Skin epidermis (tissue), 12 donors: Measurements from ENCODE around the gene CDH12.
"Not testable (repeated sequence)": the region's sequence is repeated elsewhere in the genome, so short reads cannot be mapped to it uniquely, and the experiment has no call there.

Experiments
- H3K27ac ChIP-seq, 21 experiments: fragments of 200-600 bp; sonication (generic) in 11 of 21; one replicate each; pipeline ENCODE4 v1.5.0; 2020; ENCODE audit warnings: mild to moderate bottlenecking in 3 of 21, inconsistent platforms in 2 of 21, moderate library complexity in 2 of 21
- H3K4me3 ChIP-seq, 7 experiments: fragments of 200-600 bp; sonication (generic) in 2 of 7; one replicate each; pipeline ENCODE4 v1.5.0; 2020; ENCODE audit warnings: inconsistent platforms in 2 of 7, mild to moderate bottlenecking in 2 of 7, moderate library complexity in 1 of 7

Gene CDH12

DNA sequence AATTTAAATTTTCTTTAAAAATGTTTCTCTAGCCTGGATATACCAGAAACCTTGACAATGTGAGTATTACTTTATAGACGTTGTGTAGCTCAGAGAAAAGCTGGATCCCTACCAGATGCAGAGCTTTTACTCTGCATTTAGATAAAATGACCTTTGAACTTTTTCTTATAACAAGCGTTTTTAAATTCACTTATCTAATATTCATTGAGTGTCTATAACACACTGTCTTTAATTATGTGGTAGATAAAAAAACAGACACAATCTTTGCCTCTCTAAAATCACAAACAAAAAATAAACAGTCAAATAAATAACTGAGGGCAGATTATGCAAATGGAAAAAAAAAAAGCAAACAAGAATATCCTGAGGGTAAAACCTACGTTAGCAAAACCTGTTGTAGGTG is 773.6 kb downstream of the CDH12 start:
- H3K4me3 ChIP-seq = no peak overlapping the region
- no peak overlapping the region for H3K27ac ChIP-seq

DNA sequence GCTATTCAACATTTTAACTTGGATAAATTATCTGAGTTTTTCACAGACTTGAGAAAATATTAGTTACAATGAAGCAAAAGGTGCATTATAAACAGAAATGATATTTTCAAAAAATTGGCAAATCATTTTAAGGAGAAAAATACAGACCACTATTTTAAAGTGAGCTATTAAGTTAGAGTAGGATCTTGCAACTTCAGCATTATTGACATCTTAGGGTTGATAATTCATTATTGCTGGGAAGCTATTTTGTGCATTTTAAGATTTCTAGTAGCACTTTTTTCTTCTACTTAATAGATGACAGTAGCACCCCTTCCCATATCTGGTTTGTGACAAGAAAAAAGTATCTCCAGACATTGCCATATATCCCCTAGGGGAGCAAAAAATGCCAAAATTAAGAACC is 774.1 kb downstream of the CDH12 start:
- Histone ChIP-seq H3K27ac (no peak overlapping the region), H3K4me3 (no peak overlapping the region)

DNA sequence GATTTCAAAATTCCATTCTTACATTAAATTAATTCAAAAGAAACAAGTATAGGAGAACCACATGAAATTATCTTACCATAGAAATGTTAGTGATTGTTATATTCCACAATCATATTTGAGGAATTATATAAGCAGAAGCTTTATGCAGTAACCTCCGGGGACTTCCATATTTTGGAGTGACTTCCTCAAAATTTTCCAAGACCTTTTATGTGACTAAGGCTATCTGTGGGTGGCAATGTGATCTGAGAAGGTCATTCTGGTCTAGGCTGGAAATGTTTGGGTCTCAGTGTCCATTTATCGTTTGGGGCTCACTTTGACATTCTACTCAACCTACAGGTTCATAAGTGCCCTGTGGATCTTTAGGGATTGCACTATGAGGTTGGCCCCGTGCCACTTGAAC is 776.6 kb downstream of the CDH12 start:
- Histone ChIP-seq H3K27ac (no peak overlapping the region), H3K4me3 (no peak overlapping the region)

DNA sequence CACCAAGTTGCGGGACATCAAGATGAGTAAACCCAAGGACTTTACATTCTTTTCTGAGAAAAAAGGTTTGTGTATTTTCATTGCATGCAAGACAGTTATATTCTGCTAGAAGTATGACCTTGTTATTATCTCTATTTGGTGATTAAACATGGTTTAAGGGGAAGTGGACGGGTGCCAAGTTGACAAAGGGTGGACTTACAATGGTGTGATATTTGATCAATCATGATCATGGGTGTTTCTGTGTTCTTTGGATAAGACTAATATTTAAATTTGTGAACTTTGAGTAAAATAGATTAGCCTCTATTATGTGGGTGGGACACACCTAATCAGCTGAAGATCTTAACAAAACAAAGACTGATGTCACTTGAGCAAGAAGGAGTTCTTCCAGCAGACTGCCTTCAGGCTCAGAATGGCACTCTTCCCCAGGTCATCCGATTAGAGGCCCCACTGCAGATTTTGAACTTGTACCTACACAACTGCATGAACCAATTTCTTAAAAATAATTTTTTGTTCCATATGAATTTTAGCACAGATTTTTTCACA is 782.9 kb downstream of the CDH12 start:
- H3K4me3 ChIP-seq = no peak overlapping the region
- H3K27ac ChIP-seq = no peak overlapping the region

DNA sequence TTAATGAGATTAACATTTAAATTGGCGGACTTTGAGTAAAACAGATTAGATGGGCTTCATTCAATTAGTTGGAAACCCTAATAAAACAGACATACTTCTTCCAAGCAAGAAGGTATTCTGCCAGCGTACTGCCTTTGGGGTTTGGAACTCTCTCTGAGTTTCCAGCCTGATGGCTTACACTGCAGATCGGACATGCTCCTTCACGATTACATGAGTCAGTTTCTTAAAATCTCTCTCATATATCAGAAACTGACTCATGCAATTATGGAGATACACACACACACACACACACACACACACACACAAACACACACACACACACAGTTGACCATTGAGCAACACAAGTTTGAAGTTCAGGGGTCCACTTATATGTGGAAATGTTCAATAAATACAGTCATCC is 789.4 kb downstream of the CDH12 start:
- no peak overlapping the region for H3K4me3 ChIP-seq

DNA sequence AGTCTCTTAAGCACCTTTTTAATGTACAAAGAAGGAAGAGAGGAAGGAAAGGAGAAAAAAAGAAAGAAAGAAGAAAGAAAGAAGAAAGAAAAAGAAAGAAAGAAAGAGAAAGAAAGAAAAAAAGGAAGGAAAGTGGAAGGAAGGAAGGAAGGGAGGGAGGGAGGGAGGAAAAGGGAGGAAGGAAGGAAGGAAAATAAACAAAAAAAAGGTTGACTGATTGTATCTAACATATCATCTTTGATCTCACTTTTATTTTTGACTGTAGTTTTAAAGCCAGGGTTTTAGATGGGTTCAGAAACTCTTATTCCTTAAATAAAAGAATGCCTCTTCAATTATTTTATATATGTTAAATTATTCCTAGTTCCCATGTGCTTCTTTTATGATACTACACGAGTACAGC is 794.5 kb downstream of the CDH12 start:
- Histone ChIP-seq H3K27ac (no peak overlapping the region), H3K4me3 (no peak overlapping the region)

More for the DNA sequence above, 789.4 kb downstream of the CDH12 start:
- H3K27ac ChIP-seq = no peak overlapping the region

DNA sequence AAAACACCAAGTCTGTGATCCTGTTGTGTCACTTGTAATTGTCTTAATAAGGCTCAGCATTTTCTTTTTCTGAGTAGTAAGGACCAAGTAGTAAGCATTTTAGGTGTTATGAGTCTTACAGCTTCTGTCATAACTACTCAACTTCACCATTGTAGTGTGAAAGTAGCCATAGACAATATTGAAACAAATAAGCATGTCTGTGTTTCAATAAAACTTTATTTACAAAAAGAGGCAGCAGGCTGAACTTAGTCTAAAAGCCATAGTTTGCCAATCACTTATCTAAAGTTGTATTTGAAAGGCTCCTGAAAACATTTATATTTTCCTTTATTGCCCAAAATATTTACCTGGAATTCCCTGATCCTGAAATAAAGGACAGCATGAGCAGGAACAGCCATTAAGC is 796.1 kb downstream of the CDH12 start:
- no peak overlapping the region for H3K4me3 ChIP-seq
- no peak overlapping the region for H3K27ac ChIP-seq

DNA sequence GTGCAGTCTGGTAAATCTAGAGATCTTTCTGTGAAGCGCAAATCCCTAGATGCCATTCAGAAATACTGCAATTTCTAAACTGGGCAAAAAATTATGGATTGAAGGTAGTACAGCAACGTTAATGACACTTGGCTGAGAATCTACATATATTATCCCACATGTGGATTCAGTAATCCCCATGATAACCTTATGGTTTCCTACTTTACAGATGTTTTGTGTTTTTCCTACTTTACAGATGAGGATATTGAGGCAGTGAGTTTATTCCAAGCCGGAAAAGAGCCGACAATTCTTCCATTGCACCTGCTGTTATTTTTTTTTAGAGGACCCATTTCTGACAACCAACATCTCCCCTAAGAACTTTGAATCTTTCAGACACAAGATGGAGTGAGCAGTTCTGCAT is 796.5 kb downstream of the CDH12 start:
- H3K4me3 ChIP-seq = no peak overlapping the region
- no peak overlapping the region for H3K27ac ChIP-seq

DNA sequence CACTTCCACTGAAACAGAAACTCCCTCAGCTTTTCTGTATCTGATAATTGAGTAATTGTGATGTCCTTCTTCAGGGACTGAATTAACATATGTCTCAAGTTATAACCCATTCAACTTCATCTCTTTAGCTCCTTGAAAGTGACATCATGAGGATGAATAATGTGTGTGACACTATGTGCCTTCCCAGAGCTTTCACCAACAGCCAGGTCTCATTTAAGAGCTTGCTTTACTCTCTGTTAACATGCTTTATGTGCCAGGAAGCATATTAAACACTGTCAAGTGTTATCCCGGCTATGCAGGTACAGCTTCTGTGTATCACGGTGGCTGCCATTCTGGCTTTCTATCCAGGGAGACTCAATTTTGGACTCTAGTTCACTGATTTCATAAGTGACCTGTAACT is 799.9 kb downstream of the CDH12 start:
- Histone ChIP-seq H3K27ac (no peak overlapping the region), H3K4me3 (no peak overlapping the region)

DNA sequence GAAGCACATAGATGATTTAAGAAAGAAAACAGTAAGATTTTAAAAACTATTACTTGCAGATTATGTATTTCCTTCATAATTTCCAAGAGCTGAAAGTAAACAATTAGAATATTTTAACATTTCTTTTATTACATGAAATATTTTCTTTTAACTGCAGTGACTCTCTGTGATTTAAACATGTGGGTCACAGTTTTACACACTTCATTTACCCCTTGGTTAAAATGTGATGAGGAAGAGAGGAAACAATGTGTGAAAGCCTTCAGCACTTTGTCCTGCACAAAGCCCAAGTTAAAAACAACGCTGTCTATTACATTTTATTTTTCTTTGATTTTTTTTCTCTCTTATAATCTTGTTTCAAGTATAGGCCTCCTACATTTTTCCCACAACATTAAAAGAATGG is 801.3 kb downstream of the CDH12 start:
- no peak overlapping the region for H3K4me3 ChIP-seq
- H3K27ac ChIP-seq = no peak overlapping the region

DNA sequence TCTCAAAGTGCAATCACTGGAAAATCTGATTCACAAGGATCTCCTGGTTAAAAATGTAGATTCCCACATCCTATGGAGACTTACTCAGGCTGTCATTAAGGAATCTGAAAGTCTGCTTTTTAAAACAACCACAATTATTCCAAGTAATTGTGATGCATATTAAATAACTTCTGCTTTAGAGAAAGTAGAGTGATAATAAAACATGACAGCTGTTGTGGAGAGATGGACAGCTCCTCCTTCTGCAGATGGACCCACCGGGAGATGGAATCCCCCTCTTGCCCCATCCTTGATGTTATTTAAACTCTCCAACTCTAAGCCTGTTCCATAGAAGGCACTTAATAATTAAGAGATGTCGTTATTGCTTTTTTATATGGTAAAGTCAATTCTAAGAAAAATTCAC is 802.2 kb downstream of the CDH12 start:
- no peak overlapping the region for H3K4me3 ChIP-seq

DNA sequence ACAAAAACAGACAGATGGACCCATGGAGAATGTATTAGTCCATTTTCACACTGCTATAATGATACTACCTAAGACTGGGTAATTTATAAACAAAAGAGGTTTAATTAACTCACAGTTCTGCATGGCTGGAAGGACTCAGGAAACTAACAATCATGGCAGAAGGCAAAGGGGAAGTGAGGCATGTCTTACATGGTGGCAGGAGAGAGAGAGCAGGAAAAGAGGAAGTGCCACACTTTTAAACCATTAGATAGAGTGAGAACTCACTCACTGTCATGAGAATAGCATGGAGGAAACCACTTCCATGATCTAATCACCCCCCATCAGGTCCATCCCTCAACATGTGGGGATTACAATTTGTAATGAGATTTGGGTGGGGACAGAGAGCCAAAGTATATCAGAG is 808.9 kb downstream of the CDH12 start:
- Histone ChIP-seq H3K27ac (no peak overlapping the region), H3K4me3 (no peak overlapping the region)

More for the DNA sequence above, 802.2 kb downstream of the CDH12 start:
- H3K27ac ChIP-seq = no peak overlapping the region

DNA sequence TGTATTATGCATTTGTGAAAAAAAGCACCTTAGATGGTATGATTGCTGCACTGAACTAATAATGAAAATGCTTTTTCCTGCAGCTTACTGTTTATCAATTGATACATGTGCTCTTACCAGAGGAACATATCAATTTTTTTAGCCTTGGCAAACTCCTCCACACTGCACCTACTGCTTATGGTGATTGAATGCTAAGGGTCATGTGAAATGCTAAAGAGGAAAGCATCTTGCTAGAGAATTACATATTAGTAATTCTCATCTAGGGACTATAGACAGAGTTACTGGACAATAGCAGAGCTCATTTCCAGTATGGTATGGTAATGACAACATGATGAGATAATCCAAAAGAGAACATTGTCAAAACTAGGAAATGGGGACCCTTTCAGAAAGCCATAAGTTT is 817.1 kb downstream of the CDH12 start:
- no peak overlapping the region for H3K4me3 ChIP-seq
- no peak overlapping the region for H3K27ac ChIP-seq

DNA sequence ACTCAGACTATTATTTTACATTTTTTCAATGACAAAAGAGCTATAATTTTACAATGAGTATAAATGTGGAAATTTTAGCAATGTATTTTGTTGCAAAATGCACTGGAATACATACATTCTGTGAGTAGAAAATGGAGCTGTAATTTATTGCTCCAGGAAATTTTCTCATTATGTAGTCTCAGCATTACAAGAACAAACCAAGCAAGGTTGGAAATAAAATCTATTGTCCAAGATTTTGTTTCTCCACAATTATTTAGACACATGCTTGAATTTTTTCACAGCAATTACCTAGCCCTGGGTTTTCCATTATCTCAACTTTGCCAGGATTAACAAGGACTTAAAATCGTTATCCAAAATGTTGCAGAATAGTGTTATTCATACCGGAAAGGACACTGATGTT is 820.1 kb downstream of the CDH12 start:
- no peak overlapping the region for H3K4me3 ChIP-seq
- no peak overlapping the region for H3K27ac ChIP-seq

DNA sequence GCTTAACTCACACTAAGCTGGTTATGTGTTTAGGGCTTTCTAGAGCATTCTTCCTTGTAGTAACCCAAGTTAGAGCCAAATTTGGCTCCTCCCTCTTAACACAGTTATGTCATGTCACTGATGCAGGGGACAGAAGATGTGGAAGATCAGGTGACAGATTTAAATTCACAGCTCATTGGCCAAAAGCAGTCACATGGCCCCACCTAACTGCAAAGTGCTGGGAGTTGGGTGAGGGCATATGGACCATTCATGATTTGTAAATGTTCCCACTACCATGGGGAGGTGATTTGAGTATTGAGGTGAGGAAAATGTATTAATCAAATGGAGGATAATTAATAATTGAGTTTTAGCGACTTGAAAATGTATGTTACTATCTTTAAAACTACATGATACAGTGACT is 829.4 kb downstream of the CDH12 start:
- Histone ChIP-seq H3K4me3 (no peak overlapping the region), H3K27ac (no peak overlapping the region)

DNA sequence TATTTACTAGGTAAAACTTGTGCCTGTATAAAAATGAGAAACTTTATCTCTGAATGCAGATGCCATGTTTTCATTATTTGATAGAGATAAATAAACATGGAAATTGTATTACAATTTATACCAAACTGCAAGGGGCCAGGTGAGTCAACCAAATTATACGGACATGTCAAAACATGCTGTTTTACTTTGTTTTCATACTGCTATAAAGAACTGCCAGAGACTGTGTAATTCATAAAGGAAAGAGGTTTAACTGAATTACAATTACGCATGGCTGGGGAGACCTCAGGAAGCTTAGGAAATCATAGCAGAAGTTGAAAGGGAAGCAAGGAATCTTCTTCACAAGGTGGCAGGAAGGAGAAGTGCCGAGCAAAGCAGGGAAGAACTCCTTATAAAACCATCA is 840.3 kb downstream of the CDH12 start:
- H3K27ac ChIP-seq, H3K4me3 ChIP-seq: not testable (repeated sequence)

DNA sequence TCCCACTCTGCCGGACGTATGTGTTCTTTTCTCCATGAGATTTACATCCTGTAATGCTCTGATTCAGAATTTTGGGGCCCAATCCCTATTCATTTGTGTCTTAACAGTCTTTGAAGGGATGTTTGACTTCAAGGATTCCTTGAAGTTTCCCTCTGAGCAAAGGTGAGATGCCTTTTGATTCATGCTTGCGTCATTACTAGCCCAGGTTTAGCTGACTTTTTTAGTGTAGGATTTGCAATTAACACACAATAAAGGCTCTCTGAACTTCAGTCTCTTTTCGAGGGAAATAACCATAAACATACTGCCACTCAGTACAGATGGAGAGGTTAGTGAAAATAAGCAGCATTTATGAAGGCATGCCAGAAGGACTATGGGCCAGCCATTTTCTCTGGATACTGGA is 842.3 kb downstream of the CDH12 start:
- H3K4me3 ChIP-seq, H3K27ac ChIP-seq: not testable (repeated sequence)

DNA sequence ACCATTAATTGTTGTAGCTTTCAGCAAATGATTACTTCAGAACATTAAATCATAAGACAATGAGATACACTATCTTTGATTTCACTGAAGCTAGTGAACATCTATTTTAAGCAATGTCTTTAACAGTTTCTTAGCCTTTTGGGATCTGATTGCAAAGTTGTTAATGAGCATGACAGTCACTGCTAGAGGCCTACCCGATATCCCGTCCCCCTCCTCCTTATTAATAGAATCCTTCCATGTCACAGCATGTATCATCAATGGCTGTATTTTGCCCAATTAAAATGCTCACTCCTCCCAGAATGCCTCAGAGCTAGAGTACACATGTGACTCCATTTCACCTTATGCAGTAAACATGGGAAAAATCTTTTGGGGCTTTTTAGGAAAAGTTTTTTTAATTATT is 852.0 kb downstream of the CDH12 start:
- not testable (repeated sequence) for H3K4me3 ChIP-seq, H3K27ac ChIP-seq

DNA sequence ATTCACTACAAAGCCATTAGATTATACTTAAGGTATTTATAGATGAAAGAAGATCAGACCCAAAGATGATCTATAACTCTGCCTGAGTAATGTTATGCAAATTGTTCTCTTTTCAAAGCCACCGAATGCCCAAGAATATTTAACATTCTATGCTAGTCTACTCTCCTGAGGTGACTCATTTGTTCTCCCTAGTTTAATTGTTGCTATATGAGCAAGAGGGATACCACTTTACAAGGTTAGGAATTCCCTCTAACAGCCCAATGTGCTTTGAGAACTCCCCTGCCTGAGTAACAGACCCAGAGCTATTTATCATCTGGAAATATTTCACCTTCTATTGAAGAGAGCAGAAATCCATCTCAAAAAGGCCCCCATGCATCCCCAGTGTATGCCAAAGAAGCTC is 867.3 kb downstream of the CDH12 start:
- not testable (repeated sequence) for H3K4me3 ChIP-seq, H3K27ac ChIP-seq

DNA sequence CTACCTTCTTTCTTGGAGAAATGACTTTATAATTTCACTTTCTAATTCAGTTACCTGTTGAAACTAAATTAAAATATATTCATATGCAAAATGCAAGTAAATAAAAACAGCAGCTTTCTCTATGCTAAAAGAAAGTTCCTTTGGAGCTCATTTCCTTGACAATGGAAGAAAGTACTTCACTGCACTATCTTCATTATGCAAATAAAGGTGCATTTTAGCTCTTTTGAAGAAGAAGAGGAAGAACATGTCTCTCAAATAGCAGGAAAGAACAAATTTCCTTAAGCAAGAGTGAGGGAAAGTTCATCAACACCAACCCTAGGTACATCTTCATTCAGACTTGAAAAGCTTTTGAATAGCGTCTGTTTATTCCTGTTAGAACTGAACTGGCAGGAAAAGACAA is 901.6 kb downstream of the CDH12 start:
- not testable (repeated sequence) for H3K4me3 ChIP-seq, H3K27ac ChIP-seq

DNA sequence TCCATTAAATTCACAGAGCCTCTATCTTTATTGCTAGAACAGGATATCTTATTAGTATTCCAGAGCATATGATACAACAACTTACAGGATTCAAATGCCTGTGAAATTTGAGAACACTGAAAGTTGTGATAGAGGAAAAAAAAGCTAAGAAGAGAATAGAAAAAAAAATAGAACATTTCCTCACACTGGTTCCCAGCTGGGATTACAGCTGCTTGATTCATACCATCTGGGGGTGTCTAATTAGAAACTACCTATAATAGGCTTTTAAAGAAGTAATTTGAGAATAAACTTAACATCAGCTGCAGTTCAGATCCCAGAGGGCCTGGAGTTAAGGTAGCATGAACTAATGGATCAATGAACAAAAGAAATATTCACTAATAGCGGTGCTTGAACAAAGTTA is 922.0 kb downstream of the CDH12 start:
- no peak overlapping the region for H3K4me3 ChIP-seq
- H3K27ac ChIP-seq = no peak overlapping the region

DNA sequence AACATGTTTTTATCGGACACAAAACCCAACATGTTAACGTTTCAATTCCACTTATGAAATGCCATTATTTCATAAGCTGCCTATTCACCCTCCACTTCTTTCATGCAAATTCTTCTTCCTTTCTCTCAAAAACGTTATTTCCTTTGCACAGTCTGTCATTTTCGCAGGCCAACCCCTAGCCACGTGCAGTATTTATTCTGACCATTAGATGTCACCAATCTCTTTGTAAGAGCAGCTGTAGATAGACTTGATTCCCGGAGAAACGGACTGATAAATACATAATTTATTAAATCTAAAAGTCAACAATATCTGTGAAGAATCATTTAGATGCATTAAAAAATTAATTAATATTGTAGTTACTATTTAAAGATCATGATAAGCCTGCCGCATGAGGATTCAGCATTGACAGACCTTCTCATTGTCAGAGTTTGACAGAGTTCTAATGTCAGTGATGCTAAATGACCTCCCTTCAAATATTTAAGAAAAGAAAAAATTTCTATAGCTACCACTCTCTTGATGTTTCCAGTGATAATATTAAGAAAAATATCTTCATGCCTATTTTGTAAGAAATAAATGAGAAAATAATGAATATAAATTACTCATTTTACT is 933.6 kb downstream of the CDH12 start:
- Histone ChIP-seq H3K27ac (no peak overlapping the region), H3K4me3 (no peak overlapping the region)
